ENCODE measurements around the gene TBC1D22A. TPM values are rescaled to one million over a fixed set of nuclear protein-coding genes. Genes with fewer than 3 reads are reported as not detected.

The TBC1D22A gene
- total and polyA plus RNA-seq, 2 donors from 2014 or later, result 24.6 to 39.4 TPM

GRCh38 chr22:47071078-47071806, 308.8 kb downstream of the TBC1D22A start:
- intact Hi-C loops (cut with DNase I), result no loop called here
- Histone ChIP-seq H3K9ac (ENCODE audit: low read length in 3 of 3) (no peak overlapping the region), H3K4me1 (ENCODE audit: control insufficient read depth in 2 of 3, insufficient read depth in 2 of 3, low read depth in 1 of 3, low read length in 3 of 3) (no peaks in the 10 kb centered on the region), H3K27ac (ENCODE audit: low read depth in 2 of 2, low read length in 2 of 2) (no peak overlapping the region), H3K9me3 (ENCODE audit: control insufficient read depth in 2 of 3, insufficient read depth in 1 of 3, low read length in 3 of 3) (peaks cover 0 to 13% (median 0%) of the 10 kb centered on the region in 3 donors), H3K27me3 (ENCODE audit: control insufficient read depth, insufficient read depth, low read length) (no peaks in the 10 kb centered on the region), H3K36me3 (ENCODE audit: control insufficient read depth in 2 of 3, insufficient read depth in 3 of 3, low read length in 3 of 3) (no peaks in the 10 kb centered on the region), H3K4me3 (ENCODE audit: low read length in 3 of 3) (no peak overlapping the region)
- DNase-seq (peak in 2 of 5 donors; percentile 36 to 68), FAIRE-seq (no peak)
- TF ChIP-seq CTCF (IDR thresholded peaks at IDR 0.05; ENCODE audit: borderline replicate concordance, extremely low read depth, insufficient read depth), result no peak

- H3K9me3 ChIP-seq (ENCODE audit: control insufficient read depth in 2 of 3, insufficient read depth in 1 of 3, low read length in 3 of 3), result peaks cover 0 to 18% (median 0%) of the 10 kb centered on the region in 3 donors
- DNase-seq (no peak), FAIRE-seq (no peak)
- no peaks in the 10 kb centered on the region for H3K27me3 ChIP-seq (ENCODE audit: control insufficient read depth, insufficient read depth, low read length)
- no peak overlapping the region for H3K9ac ChIP-seq (ENCODE audit: low read length in 3 of 3)
- H3K4me1 ChIP-seq (ENCODE audit: control insufficient read depth in 2 of 3, insufficient read depth in 2 of 3, low read depth in 1 of 3, low read length in 3 of 3), result no peaks in the 10 kb centered on the region
- no peaks in the 10 kb centered on the region for H3K36me3 ChIP-seq (ENCODE audit: control insufficient read depth in 2 of 3, insufficient read depth in 3 of 3, low read length in 3 of 3)
- H3K27ac ChIP-seq (ENCODE audit: low read depth in 2 of 2, low read length in 2 of 2), result no peak overlapping the region
- intact Hi-C loops (cut with DNase I), result no loop called here
- TF ChIP-seq CTCF (IDR thresholded peaks at IDR 0.05; ENCODE audit: borderline replicate concordance, extremely low read depth, insufficient read depth), result no peak
- no peak overlapping the region for H3K4me3 ChIP-seq (ENCODE audit: low read length in 3 of 3)
Measured at GRCh38 chr22:47071807-47072641, 309.6 kb downstream of the TBC1D22A start.

- Histone ChIP-seq H3K4me1 (ENCODE audit: control insufficient read depth in 2 of 3, insufficient read depth in 2 of 3, low read depth in 1 of 3, low read length in 3 of 3) (no peaks in the 10 kb centered on the region), H3K9ac (ENCODE audit: low read length in 3 of 3) (no peak overlapping the region), H3K9me3 (ENCODE audit: control insufficient read depth in 2 of 3, insufficient read depth in 1 of 3, low read length in 3 of 3) (peaks cover 0 to 18% (median 0%) of the 10 kb centered on the region in 3 donors), H3K27me3 (ENCODE audit: control insufficient read depth, insufficient read depth, low read length) (no peaks in the 10 kb centered on the region), H3K36me3 (ENCODE audit: control insufficient read depth in 2 of 3, insufficient read depth in 3 of 3, low read length in 3 of 3) (no peaks in the 10 kb centered on the region), H3K27ac (ENCODE audit: low read depth in 2 of 2, low read length in 2 of 2) (no peak overlapping the region), H3K4me3 (ENCODE audit: low read length in 3 of 3) (no peak overlapping the region)
- FAIRE-seq (no peak), DNase-seq (no peak)
- no peak for TF ChIP-seq CTCF (IDR thresholded peaks at IDR 0.05; ENCODE audit: borderline replicate concordance, extremely low read depth, insufficient read depth)
- intact Hi-C loops (cut with DNase I), result no loop called here
Measured at GRCh38 chr22:47072642-47072967, 310.2 kb downstream of the TBC1D22A start.
